IMR-90 (cell line): ENCODE data around the gene NDEL1. TPM values are rescaled to one million over a fixed set of nuclear protein-coding genes. Genes with fewer than 3 reads are reported as not detected.

ENCODE experiments used
- ATAC-seq: fragments of 200-7000 bp; cut with Tn5 transposase; 2 replicates; pipeline ENCODE4 v1.9.1; 2020; ENCODE audit warnings: low read depth, mild to moderate bottlenecking, moderate library complexity
- BruUV-seq: library from RNA; stranded (reverse); fragments of 400-500 nt; replicated peaks from 2 replicates; lab custom pipeline; 2021; lab: Mats Ljungman, UMichigan
- CTCF ChIA-PET: fragments of 300-600 bp; formaldehyde crosslinking; extraction: SDS; loops from one replicate; lab custom pipeline; 2021; ENCODE audit warnings: antibody characterized with exemption; lab: Yijun Ruan, JAX
- POLR2A ChIA-PET: fragments of 300-600 bp; sonication (Branson Sonifier 250); formaldehyde crosslinking; loops from one replicate; lab custom pipeline; 2022; ENCODE audit warnings: antibody characterized with exemption; ENCODE audit not compliant: unreplicated experiment; lab: Charles Lee
- DNase-seq: peaks from one replicate; pipeline ENCODE4 v3.0.0; 2013
- H2AFZ ChIP-seq: replicated peaks from 2 replicates; pipeline ENCODE3; 2013; ENCODE audit warnings: low read length, mild to moderate bottlenecking; ENCODE audit not compliant: poor library complexity
- H2AK5ac ChIP-seq: 2 replicates; pipeline ENCODE4 v1.6.1; 2013; ENCODE audit warnings: low read depth, low read length, inconsistent platforms
- H2AK9ac ChIP-seq: replicated peaks from 2 replicates; pipeline ENCODE3; 2013; ENCODE audit warnings: mild to moderate bottlenecking, low read depth, low read length, moderate library complexity; ENCODE audit not compliant: poor library complexity
- H2BK120ac ChIP-seq: 2 replicates; pipeline ENCODE4 v1.6.1; 2013; ENCODE audit warnings: low read depth, low read length, inconsistent platforms
- H2BK15ac ChIP-seq: 3 replicates; pipeline ENCODE4 v1.6.1; 2013; ENCODE audit warnings: low read depth, low read length, inconsistent platforms
- H2BK20ac ChIP-seq: 2 replicates; pipeline ENCODE4 v1.6.1; 2013; ENCODE audit warnings: low read depth, mild to moderate bottlenecking, inconsistent platforms, low read length, moderate library complexity
- H2BK5ac ChIP-seq: 2 replicates; pipeline ENCODE4 v1.6.1; 2013; ENCODE audit warnings: mild to moderate bottlenecking, low read depth, low read length, inconsistent platforms; ENCODE audit not compliant: poor library complexity, severe bottlenecking
- H3K14ac ChIP-seq: replicated peaks from 2 replicates; pipeline ENCODE4 v1.6.1; 2013; ENCODE audit warnings: low read depth, low read length, inconsistent platforms
- H3K18ac ChIP-seq: 2 replicates; pipeline ENCODE4 v1.6.1; 2013; ENCODE audit warnings: low read depth, low read length, control low read depth
- H3K23ac ChIP-seq: 2 replicates; pipeline ENCODE4 v1.6.1; 2013; ENCODE audit warnings: low read depth, low read length, inconsistent platforms
- H3K27ac ChIP-seq: 2 replicates; pipeline ENCODE4 v1.5.1; 2013; ENCODE audit warnings: mild to moderate bottlenecking, control low read depth, low read length; ENCODE audit not compliant: insufficient read depth
- H3K27me3 ChIP-seq: 2 replicates; pipeline ENCODE4 v1.6.1; 2013; ENCODE audit warnings: low read length; ENCODE audit not compliant: control insufficient read depth, insufficient read depth
- H3K36me3 ChIP-seq: 2 replicates; pipeline ENCODE4 v1.6.1; 2013; ENCODE audit warnings: low read length, mixed read lengths; ENCODE audit not compliant: control insufficient read depth, insufficient read depth
- H3K4ac ChIP-seq: 2 replicates; pipeline ENCODE4 v1.6.1; 2013; ENCODE audit warnings: low read depth, low read length, inconsistent platforms
- H3K4me1 ChIP-seq: 2 replicates; pipeline ENCODE4 v1.6.1; 2013; ENCODE audit warnings: low read length, mixed read lengths; ENCODE audit not compliant: control insufficient read depth, insufficient read depth
- H3K4me2 ChIP-seq: 2 replicates; pipeline ENCODE4 v1.6.1; 2013; ENCODE audit warnings: low read depth, mild to moderate bottlenecking, control low read depth, low read length, moderate library complexity
- H3K4me3 ChIP-seq: 2 replicates; pipeline ENCODE4 v1.5.1; 2013; ENCODE audit warnings: low read depth, mild to moderate bottlenecking, control low read depth, low read length, moderate library complexity; ENCODE audit not compliant: insufficient read depth
- H3K56ac ChIP-seq: 2 replicates; pipeline ENCODE4 v1.6.1; 2013; ENCODE audit warnings: low read length, inconsistent platforms; ENCODE audit not compliant: insufficient read depth; ENCODE audit errors: extremely low read depth
- H3K79me1 ChIP-seq, 2 experiments: 2 replicates each; pipeline ENCODE4 v1.6.1; 2013; ENCODE audit warnings: low read length in 2 of 2, inconsistent platforms in 1 of 2, low read depth in 1 of 2
- H3K9ac ChIP-seq: 2 replicates; pipeline ENCODE4 v1.6.1; 2013; ENCODE audit warnings: low read depth, low read length, control low read depth
- H3K9me1 ChIP-seq: 2 replicates; pipeline ENCODE4 v1.6.1; 2013; ENCODE audit warnings: low read length, inconsistent platforms; ENCODE audit not compliant: insufficient read depth
- H3K9me3 ChIP-seq: 2 replicates; pipeline ENCODE4 v1.6.1; 2013; ENCODE audit warnings: low read length; ENCODE audit not compliant: control insufficient read depth, insufficient read depth
- H4K20me1 ChIP-seq: 2 replicates; pipeline ENCODE4 v1.6.1; 2013; ENCODE audit warnings: low read length, inconsistent platforms; ENCODE audit not compliant: insufficient read depth
- H4K5ac ChIP-seq: 2 replicates; pipeline ENCODE4 v1.6.1; 2013; ENCODE audit warnings: mild to moderate bottlenecking, low read depth, low read length, control low read depth
- H4K8ac ChIP-seq, 2 experiments: 2 replicates each; pipeline ENCODE4 v1.6.1; 2013; ENCODE audit warnings: low read depth in 2 of 2, low read length in 2 of 2, control low read depth in 1 of 2, inconsistent platforms in 1 of 2
- H4K91ac ChIP-seq: 2 replicates; pipeline ENCODE4 v1.6.1; 2013; ENCODE audit warnings: low read depth, low read length, inconsistent platforms; ENCODE audit not compliant: insufficient read depth
- CHD1 ChIP-seq: IDR thresholded peaks from 2 replicates; pipeline ENCODE4 v1.6.1; 2012; ENCODE audit warnings: low read depth, low read length, improper control_type of control experiment
- POLR2A ChIP-seq: IDR thresholded peaks from 2 replicates; pipeline ENCODE4 v1.6.1; 2012; ENCODE audit warnings: mild to moderate bottlenecking, low read depth, low read length
- WGBS, 2 experiments: methylation state at CpG; one replicate each; pipeline versions ENCODE4 v1.1.5 to v1.1.7; 2013; ENCODE audit warnings: missing lambda C conversion rate in 2 of 2; ENCODE audit not compliant: insufficient read length in 1 of 2; ENCODE audit errors: extremely low coverage in 2 of 2; 5-methylcytosine and 5-hydroxymethylcytosine counted together
- dilution Hi-C: fragments of 300-500 bp; cut with HindIII; formaldehyde crosslinking; loops from one replicate; pipeline ENCODE4 v1.14.3; 2018; ENCODE audit warnings: low sequenced_read_pairs; ENCODE audit not compliant: unreplicated experiment
- in situ Hi-C: fragments of 300-500 bp; cut with MboI; formaldehyde crosslinking; loops from 3 replicates; pipeline ENCODE4 v1.14.3; 2019; ENCODE audit warnings: low sequenced_read_pairs, inconsistent platforms, mixed read lengths
- intact Hi-C: fragments of 100-400 bp; cut with micrococcal nuclease; formaldehyde crosslinking; loops from 2 replicates; pipeline ENCODE4 v1.10.0; 2022
- polyA plus RNA-seq, 3 experiments: library from polyadenylated mRNA; depleted of rRNA; stranded (reverse); fragments of >200 nt; gene quantifications; 2 replicates each; pipeline ENCODE4 v1.2.3, GENCODE V29; 2012; ENCODE audit warnings: low replicate concordance in 1 of 3
- total RNA-seq: library from RNA; depleted of rRNA; stranded (reverse); fragments of >200 nt; gene quantifications from 2 replicates; pipeline ENCODE4 v1.2.3, GENCODE V29; 2012

The NDEL1 gene
- total and polyA plus RNA-seq, 2 of the 4 experiments (the other 2 are of a cell fraction), result 28.9 to 95.6 TPM

DNA sequence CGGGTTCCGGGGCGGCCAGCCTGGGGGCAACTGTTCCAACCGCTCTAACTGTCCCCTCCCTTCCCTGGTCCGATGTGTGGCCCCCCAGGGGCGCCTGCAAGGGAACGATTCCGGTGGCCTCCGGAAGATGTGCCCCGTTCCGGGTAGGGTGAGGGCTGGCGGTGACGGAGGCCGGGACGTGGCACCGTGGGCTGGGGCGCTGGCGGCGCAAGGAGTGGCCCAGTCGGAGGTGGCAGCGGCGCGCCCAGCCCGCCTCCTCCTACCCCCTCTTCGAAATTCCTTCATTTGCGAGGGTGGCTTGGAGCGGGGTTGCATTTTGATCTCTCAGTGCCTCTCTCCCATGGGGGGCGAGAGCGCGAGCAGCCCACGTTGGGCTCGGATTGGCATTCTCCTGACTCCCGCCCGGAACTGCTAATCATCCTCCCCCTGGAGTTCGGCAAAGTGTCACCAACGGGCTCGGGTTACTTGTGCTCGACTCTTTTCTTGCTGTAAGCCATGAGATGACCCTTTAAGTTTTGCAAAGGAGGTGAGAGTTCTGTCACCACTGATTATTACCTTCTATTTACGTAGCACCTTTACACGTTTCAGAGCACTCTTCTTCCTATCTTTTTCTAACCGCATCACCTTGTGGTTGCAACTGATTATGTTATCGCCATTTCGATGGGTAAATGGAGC, 622 bp downstream of the NDEL1 start:
- 0% methylated on average over 5 of the region's 43 CpGs; no CpG with 5 or more reads in 1 of the 2 experiments for WGBS, 2 experiments
- dilution Hi-C loops (no loop called here), intact Hi-C loops (loop anchor here (1.0 kb wide), 1 partner anchor 53 kb away; the partner anchor contains the start of gene RPL26), in situ Hi-C loops (no loop called here)
- peaks cover 5% of the 10 kb centered on the region for H3K36me3 ChIP-seq
- CTCF ChIA-PET, result interaction anchor here (0.5 to 1.2 kb wide), 3 partner anchors 10 to 46 kb away, joined by 3 to 7 read pairs (median 5); no protein-coding TSS in a partner anchor
- H3K4me2 ChIP-seq, result peak overlapping the region; percentile 80
- peak overlapping the region; percentile 90 for H3K27ac ChIP-seq
- no TSS peak for BruUV-seq
- H3K9me3 ChIP-seq, result no peaks in the 10 kb centered on the region
- H3K4me1 ChIP-seq, result no peaks in the 10 kb centered on the region; the same call in 1 of the 2 replicates
- peak overlapping the region; percentile 82 for H2BK5ac ChIP-seq
- H3K27me3 ChIP-seq, result no peaks in the 10 kb centered on the region
- no peak overlapping the region for H2BK15ac ChIP-seq
- DNase-seq (peak; percentile 56), ATAC-seq (peak; percentile 69)
- POLR2A ChIA-PET, result no interaction called here
- peak overlapping the region in 1 of 2 experiments; percentile 79; a peak in 3 of 4 replicates for H4K8ac ChIP-seq
- peaks cover 0 to 20% of the 10 kb centered on the region in 2 experiments; a peak in 2 of 4 replicates for H3K79me1 ChIP-seq
- peak overlapping the region; percentile 90 for H3K23ac ChIP-seq
- H4K91ac ChIP-seq, result peak overlapping the region; percentile 76
- no peak overlapping the region for H2BK20ac ChIP-seq
- TF ChIP-seq POLR2A (peak; percentile 27), CHD1 (no peak)
- H3K56ac ChIP-seq, result peak overlapping the region; percentile 28
- H4K20me1 ChIP-seq, result peaks cover 50% of the 10 kb centered on the region
- 0 out of 2 replicates have a peak overlapping the region, but pooled peaks have one; percentile 1 for H2BK120ac ChIP-seq
- peak overlapping the region; percentile 86 for H3K9ac ChIP-seq
- H3K9me1 ChIP-seq, result peaks cover 2% of the 10 kb centered on the region; the same call in 1 of the 2 replicates
- peak overlapping the region; percentile 82 for H3K4ac ChIP-seq
- peak overlapping the region; percentile 98 for H2AK9ac ChIP-seq
- peak overlapping the region; percentile 74 for H3K14ac ChIP-seq
- peak overlapping the region; percentile 95 for H2AFZ ChIP-seq
- peak overlapping the region; percentile 65 for H2AK5ac ChIP-seq
- H3K4me3 ChIP-seq, result peak overlapping the region; percentile 77
- H3K18ac ChIP-seq, result peak overlapping the region; percentile 1
- H4K5ac ChIP-seq, result peak overlapping the region; percentile 20; the same call in 1 of the 2 replicates
